ENCODE data around the gene CSNK1A1. TPM values are rescaled to one million over a fixed set of nuclear protein-coding genes. Genes with fewer than 3 reads are reported as not detected.

CSNK1A1 gene
- total RNA-seq, 2 experiments from 2014 or later = 176 to 187 TPM

- no peaks in the 10 kb centered on the region for H3K9me3 ChIP-seq (ENCODE audit: low read length)
- DNase-seq (ENCODE audit: low spot score) = no peak
- peaks cover 23% of the 10 kb centered on the region for H3K36me3 ChIP-seq (ENCODE audit: insufficient read depth, low read length)
- H3K4me3 ChIP-seq (ENCODE audit: low read depth, low read length, poor library complexity, severe bottlenecking) = no peak overlapping the region
- no peak overlapping the region for H3K4me2 ChIP-seq (ENCODE audit: low read length)
- BruUV-seq (replicated peaks) = no TSS peak
- TF ChIP-seq CTCF (conservative IDR thresholded peaks at IDR 0.05; ENCODE audit: low read length) (no peak), EZH2phosphoT487 (IDR thresholded peaks at IDR 0.05; ENCODE audit: borderline replicate concordance, low read depth, low read length) (no peak)
- intact Hi-C loops (cut with micrococcal nuclease; ENCODE audit: unreplicated experiment) = no loop called here
- H3K27ac ChIP-seq (ENCODE audit: low read depth, low read length, poor library complexity, severe bottlenecking) = no peak overlapping the region
- no peaks in the 10 kb centered on the region for H3K79me2 ChIP-seq (ENCODE audit: insufficient read depth, low read depth, low read length)
- CTCF ChIA-PET (ENCODE audit: unreplicated experiment) = no interaction called here
- no peaks in the 10 kb centered on the region for H3K9me2 ChIP-seq (ENCODE audit: insufficient read depth, low read length)
- no peaks in the 10 kb centered on the region for H4K20me1 ChIP-seq (ENCODE audit: insufficient read depth, low read length)
- POLR2A ChIA-PET = no interaction called here
- no peaks in the 10 kb centered on the region for H3K4me1 ChIP-seq (ENCODE audit: insufficient read depth, low read length, poor library complexity, severe bottlenecking)
- no peak overlapping the region for H2AFZ ChIP-seq (ENCODE audit: low read length)
These were observed 61.6 kb downstream of the CSNK1A1 start for GRCh38 chr5:149489605-149490037.

GRCh38 chr5:149488645-149489306 is 62.5 kb downstream of the CSNK1A1 start:
- Histone ChIP-seq H3K4me1 (ENCODE audit: insufficient read depth, low read length, poor library complexity, severe bottlenecking) (no peaks in the 10 kb centered on the region), H4K20me1 (ENCODE audit: insufficient read depth, low read length) (no peaks in the 10 kb centered on the region), H3K4me3 (ENCODE audit: low read depth, low read length, poor library complexity, severe bottlenecking) (no peak overlapping the region), H2AFZ (ENCODE audit: low read length) (no peak overlapping the region), H3K4me2 (ENCODE audit: low read length) (no peak overlapping the region), H3K36me3 (ENCODE audit: insufficient read depth, low read length) (peaks cover 14% of the 10 kb centered on the region), H3K9me3 (ENCODE audit: low read length) (no peaks in the 10 kb centered on the region), H3K79me2 (ENCODE audit: insufficient read depth, low read depth, low read length) (no peaks in the 10 kb centered on the region), H3K27ac (ENCODE audit: low read depth, low read length, poor library complexity, severe bottlenecking) (no peak overlapping the region), H3K9me2 (ENCODE audit: insufficient read depth, low read length) (no peaks in the 10 kb centered on the region)
- TF ChIP-seq EZH2phosphoT487 (IDR thresholded peaks at IDR 0.05; ENCODE audit: borderline replicate concordance, low read depth, low read length) (no peak), CTCF (conservative IDR thresholded peaks at IDR 0.05; ENCODE audit: low read length) (no peak)
- POLR2A ChIA-PET = no interaction called here
- intact Hi-C loops (cut with micrococcal nuclease; ENCODE audit: unreplicated experiment) = no loop called here
- CTCF ChIA-PET (ENCODE audit: unreplicated experiment) = no interaction called here
- no peak for DNase-seq (ENCODE audit: low spot score)
- BruUV-seq (replicated peaks) = no TSS peak

GRCh38 chr5:149487672-149488071 is 63.6 kb downstream of the CSNK1A1 start:
- peaks cover 3% of the 10 kb centered on the region; the same call in 1 of the 2 replicates for H3K36me3 ChIP-seq (ENCODE audit: insufficient read depth, low read length)
- H3K9me3 ChIP-seq (ENCODE audit: low read length) = no peaks in the 10 kb centered on the region
- no peak for DNase-seq (ENCODE audit: low spot score)
- BruUV-seq (replicated peaks) = no TSS peak
- no peaks in the 10 kb centered on the region for H3K4me1 ChIP-seq (ENCODE audit: insufficient read depth, low read length, poor library complexity, severe bottlenecking)
- H3K4me2 ChIP-seq (ENCODE audit: low read length) = no peak overlapping the region
- CTCF ChIA-PET (ENCODE audit: unreplicated experiment) = no interaction called here
- TF ChIP-seq EZH2phosphoT487 (IDR thresholded peaks at IDR 0.05; ENCODE audit: borderline replicate concordance, low read depth, low read length) (no peak), CTCF (conservative IDR thresholded peaks at IDR 0.05; ENCODE audit: low read length) (no peak)
- POLR2A ChIA-PET = interaction anchor here (1.5 kb wide), 1 partner anchor 25 kb away, joined by 3 read pairs; no protein-coding TSS in a partner anchor
- intact Hi-C loops (cut with micrococcal nuclease; ENCODE audit: unreplicated experiment) = no loop called here
- H3K4me3 ChIP-seq (ENCODE audit: low read depth, low read length, poor library complexity, severe bottlenecking) = no peak overlapping the region
- H3K79me2 ChIP-seq (ENCODE audit: insufficient read depth, low read depth, low read length) = no peaks in the 10 kb centered on the region
- H2AFZ ChIP-seq (ENCODE audit: low read length) = no peak overlapping the region
- H3K27ac ChIP-seq (ENCODE audit: low read depth, low read length, poor library complexity, severe bottlenecking) = no peak overlapping the region
- H4K20me1 ChIP-seq (ENCODE audit: insufficient read depth, low read length) = no peaks in the 10 kb centered on the region
- no peaks in the 10 kb centered on the region for H3K9me2 ChIP-seq (ENCODE audit: insufficient read depth, low read length)
